HCT116 (cell line): ENCODE data around the gene SLC25A29. TPM values are rescaled to one million over a fixed set of nuclear protein-coding genes. Genes with fewer than 3 reads are reported as not detected.

ENCODE experiments used
- ATAC-seq: fragments of 200-7000 bp; cut with Tn5 transposase; 2 replicates; pipeline ENCODE4 v1.9.1; 2020; ENCODE audit warnings: mild to moderate bottlenecking, moderate library complexity
- BruUV-seq: library from RNA; stranded (reverse); fragments of 400-500 nt; replicated peaks from 2 replicates; lab custom pipeline; 2021; lab: Mats Ljungman, UMichigan
- CTCF ChIA-PET: fragments of 300-600 bp; sonication (Branson Sonifier 250); formaldehyde crosslinking; loops from one replicate; lab custom pipeline; 2021; ENCODE audit warnings: antibody characterized with exemption; lab: Charles Lee
- POLR2A ChIA-PET: fragments of 300-600, 350-600 bp; sonication (Branson Sonifier 250); formaldehyde crosslinking; loops from one replicate; lab custom pipeline; 2021; ENCODE audit warnings: antibody characterized with exemption; lab: Charles Lee
- RAD21 ChIA-PET, 2 experiments: fragments of 300-600 bp; sonication (Branson Sonifier 250); formaldehyde crosslinking; loops; one replicate each; lab custom pipeline; 2023; ENCODE audit warnings: low total read pairs in 2 of 2; ENCODE audit not compliant: uncharacterized antibody in 2 of 2, unreplicated experiment in 2 of 2, low non-redundant PET in 1 of 2; lab: Charles Lee
- DNase-seq: peaks from one replicate; pipeline ENCODE4 v3.0.0-alpha.2; 2010; ENCODE audit warnings: low read depth, low spot score
- H2AFZ ChIP-seq: fragments of 200-600 bp; shearing (Covaris generic), sonication (generic); 2 replicates; pipeline ENCODE4 v1.6.1; 2017; ENCODE audit warnings: low read depth, mixed run types, mixed read lengths, antibody characterized with exemption, low read length; ENCODE audit not compliant: poor library complexity, severe bottlenecking
- H3K27ac ChIP-seq: 2 replicates; pipeline ENCODE4 v1.5.1; 2012; ENCODE audit warnings: low read depth, low read length
- H3K27me3 ChIP-seq: fragments of 200-600 bp; sonication (generic); 2 replicates; pipeline ENCODE4 v1.6.1; 2016; ENCODE audit warnings: mixed run types, low read length, mixed read lengths; ENCODE audit not compliant: insufficient read depth
- H3K36me3 ChIP-seq, 2 experiments: fragments of 200-500 bp in 1 of 2; fragments of 200-600 bp in 1 of 2; sonication (Bioruptor generic) in 1 of 2; sonication (generic) in 1 of 2; 2 replicates each; pipeline versions ENCODE4 v1.5.1 to v1.6.1; 2014 to 2016; ENCODE audit warnings: low read length in 2 of 2, inconsistent platforms in 1 of 2, mixed read lengths in 1 of 2, mixed run types in 1 of 2; ENCODE audit not compliant: insufficient read depth in 2 of 2, control insufficient read depth in 1 of 2
- H3K4me1 ChIP-seq, 2 experiments: fragments of 200-600 bp in 1 of 2; sonication (generic) in 1 of 2; 2 replicates each; pipeline versions ENCODE4 v1.5.1 to v1.6.1; 2012 to 2017; ENCODE audit warnings: low read length in 2 of 2, inconsistent platforms in 1 of 2, mild to moderate bottlenecking in 1 of 2, mixed read lengths in 1 of 2, mixed run types in 1 of 2, moderate library complexity in 1 of 2; ENCODE audit not compliant: insufficient read depth in 2 of 2, control insufficient read depth in 1 of 2
- H3K4me2 ChIP-seq: fragments of 200-600 bp; sonication (generic); 2 replicates; pipeline ENCODE4 v1.6.1; 2017; ENCODE audit warnings: mixed run types, low read length, mixed read lengths
- H3K4me3 ChIP-seq, 2 experiments: fragments of 200-600 bp in 1 of 2; sonication (generic) in 1 of 2; replicated peaks in 1 of 2; 2 replicates each; pipeline ENCODE4 v1.5.1; 2011 to 2016; ENCODE audit warnings: low read length in 2 of 2, control low read depth in 1 of 2, low read depth in 1 of 2, mild to moderate bottlenecking in 1 of 2, mixed read lengths in 1 of 2, mixed run types in 1 of 2
- H3K79me2 ChIP-seq: fragments of 200-600 bp; sonication (generic); 2 replicates; pipeline ENCODE4 v1.6.1; 2017; ENCODE audit warnings: mild to moderate bottlenecking, mixed run types, low read length, moderate library complexity, mixed read lengths; ENCODE audit not compliant: insufficient read depth
- H3K9ac ChIP-seq: fragments of 200-600 bp; sonication (generic); 2 replicates; pipeline ENCODE4 v1.6.1; 2016; ENCODE audit warnings: low read length, mixed read lengths
- H3K9me2 ChIP-seq: fragments of 200-600 bp; sonication (generic), shearing (Covaris generic); 2 replicates; pipeline ENCODE4 v1.6.1; 2017; ENCODE audit warnings: mixed run types, mild to moderate bottlenecking, moderate library complexity; ENCODE audit not compliant: insufficient read depth
- H3K9me3 ChIP-seq, 2 experiments: fragments of 200-500 bp in 1 of 2; fragments of 200-600 bp in 1 of 2; sonication (Bioruptor generic) in 1 of 2; sonication (generic) in 1 of 2; 2 replicates each; pipeline ENCODE4 v1.6.1; 2014 to 2017; ENCODE audit warnings: low read length in 2 of 2, mixed read lengths in 2 of 2, inconsistent platforms in 1 of 2, low read depth in 1 of 2, mild to moderate bottlenecking in 1 of 2, mixed run types in 1 of 2, moderate library complexity in 1 of 2; ENCODE audit not compliant: control insufficient read depth in 1 of 2, insufficient read depth in 1 of 2
- H4K20me1 ChIP-seq: fragments of 200-600 bp; sonication (generic), shearing (Covaris generic); 2 replicates; pipeline ENCODE4 v1.6.1; 2017; ENCODE audit warnings: mixed run types, mild to moderate bottlenecking, moderate library complexity; ENCODE audit not compliant: insufficient read depth
- CTCF ChIP-seq, 3 experiments: fragments of 200-600 bp in 1 of 3; sonication (generic) in 1 of 3; IDR thresholded peaks in 2 of 3; conservative IDR thresholded peaks in 1 of 3; 2 replicates each; pipeline ENCODE4 v1.5.1; 2012 to 2017; ENCODE audit warnings: low read depth in 2 of 3, low read length in 2 of 3, antibody characterized with exemption in 1 of 3, borderline replicate concordance in 1 of 3, control low read depth in 1 of 3, mild to moderate bottlenecking in 1 of 3, mixed read lengths in 1 of 3, mixed run types in 1 of 3, moderate library complexity in 1 of 3; ENCODE audit not compliant: insufficient read depth in 1 of 3
- POLR2AphosphoS5 ChIP-seq: IDR thresholded peaks from 2 replicates; pipeline ENCODE4 v1.6.1; 2011; ENCODE audit warnings: mild to moderate bottlenecking, low read depth, low read length, moderate library complexity
- YY1 ChIP-seq: IDR thresholded peaks from 2 replicates; pipeline ENCODE4 v1.6.1; 2011; ENCODE audit warnings: low read length, low read depth, moderate library complexity, mild to moderate bottlenecking; ENCODE audit not compliant: insufficient replicate concordance; ENCODE audit errors: extremely low read depth
- intact Hi-C: fragments of 100-400 bp; cut with micrococcal nuclease; formaldehyde crosslinking; loops from 2 replicates; pipeline ENCODE4 v1.10.0; 2022
- total RNA-seq: library from RNA; stranded (reverse); gene quantifications from one replicate; pipeline ENCODE4 v1.2.1, GENCODE V29; 2021; ENCODE audit not compliant: unreplicated experiment

SLC25A29 gene
- total RNA-seq, 1 experiment from 2014 or later: 38.7 TPM

GRCh38 chr14:100268591-100269207 is 37.5 kb downstream of the SLC25A29 start:
- intact Hi-C loops: no loop called here
- no peak overlapping the region for H3K27ac ChIP-seq
- POLR2A ChIA-PET: no interaction called here
- peaks cover under 1 to 16% of the 10 kb centered on the region in 2 experiments; a peak in 1 of 4 replicates for H3K36me3 ChIP-seq
- BruUV-seq: no TSS peak
- no peak overlapping the region for H3K4me3 ChIP-seq
- peaks cover 97% of the 10 kb centered on the region for H3K79me2 ChIP-seq
- peaks cover 23% of the 10 kb centered on the region for H4K20me1 ChIP-seq
- ATAC-seq (no peak), DNase-seq (no peak)
- H3K4me2 ChIP-seq: no peak overlapping the region
- CTCF ChIA-PET: interaction anchor here (1.2 kb wide), 1 partner anchor 22 kb away, joined by 3 read pairs; no protein-coding TSS in a partner anchor
- no peak overlapping the region for H2AFZ ChIP-seq
- RAD21 ChIA-PET: no interaction called here
- TF ChIP-seq POLR2AphosphoS5: no peak
- H3K9me2 ChIP-seq: no peaks in the 10 kb centered on the region
- no peak overlapping the region for H3K9ac ChIP-seq
- no peaks in the 10 kb centered on the region for H3K27me3 ChIP-seq
- no peaks in the 10 kb centered on the region for H3K9me3 ChIP-seq
- peaks cover 0 to 6% of the 10 kb centered on the region in 2 experiments; a peak in 1 of 4 replicates for H3K4me1 ChIP-seq

GRCh38 chr14:100267990-100268389 is 38.3 kb downstream of the SLC25A29 start:
- intact Hi-C loops: no loop called here

More at GRCh38 chr14:100267990-100268389, 38.3 kb downstream of the SLC25A29 start:
- POLR2A ChIA-PET: no interaction called here
- Histone ChIP-seq H3K4me1 (peaks cover 0 to 6% of the 10 kb centered on the region in 2 experiments; a peak in 1 of 4 replicates), H3K4me3 (no peak overlapping the region), H3K9me3 (no peaks in the 10 kb centered on the region), H4K20me1 (peaks cover 29% of the 10 kb centered on the region), H3K27me3 (no peaks in the 10 kb centered on the region), H3K4me2 (no peak overlapping the region), H3K9me2 (no peaks in the 10 kb centered on the region), H3K27ac (no peak overlapping the region), H3K36me3 (peaks cover 4 to 20% of the 10 kb centered on the region in 2 experiments; a peak in 1 of 4 replicates), H2AFZ (no peak overlapping the region), H3K79me2 (peaks cover 97% of the 10 kb centered on the region), H3K9ac (no peak overlapping the region)
- DNase-seq (no peak), ATAC-seq (no peak)
- RAD21 ChIA-PET: no interaction called here
- TF ChIP-seq YY1 (no peak), CTCF (IDR thresholded peaks at IDR 0.05 in 2 of 3, conservative IDR thresholded peaks at IDR 0.05 in 1 of 3; ENCODE audit: borderline replicate concordance in 1 of 3, insufficient read depth in 1 of 3, low read depth in 2 of 3, low read length in 2 of 3) (no peak)
- CTCF ChIA-PET: no interaction called here
- no TSS peak for BruUV-seq
